ENCODE results near the gene LENEP.

DNA sequence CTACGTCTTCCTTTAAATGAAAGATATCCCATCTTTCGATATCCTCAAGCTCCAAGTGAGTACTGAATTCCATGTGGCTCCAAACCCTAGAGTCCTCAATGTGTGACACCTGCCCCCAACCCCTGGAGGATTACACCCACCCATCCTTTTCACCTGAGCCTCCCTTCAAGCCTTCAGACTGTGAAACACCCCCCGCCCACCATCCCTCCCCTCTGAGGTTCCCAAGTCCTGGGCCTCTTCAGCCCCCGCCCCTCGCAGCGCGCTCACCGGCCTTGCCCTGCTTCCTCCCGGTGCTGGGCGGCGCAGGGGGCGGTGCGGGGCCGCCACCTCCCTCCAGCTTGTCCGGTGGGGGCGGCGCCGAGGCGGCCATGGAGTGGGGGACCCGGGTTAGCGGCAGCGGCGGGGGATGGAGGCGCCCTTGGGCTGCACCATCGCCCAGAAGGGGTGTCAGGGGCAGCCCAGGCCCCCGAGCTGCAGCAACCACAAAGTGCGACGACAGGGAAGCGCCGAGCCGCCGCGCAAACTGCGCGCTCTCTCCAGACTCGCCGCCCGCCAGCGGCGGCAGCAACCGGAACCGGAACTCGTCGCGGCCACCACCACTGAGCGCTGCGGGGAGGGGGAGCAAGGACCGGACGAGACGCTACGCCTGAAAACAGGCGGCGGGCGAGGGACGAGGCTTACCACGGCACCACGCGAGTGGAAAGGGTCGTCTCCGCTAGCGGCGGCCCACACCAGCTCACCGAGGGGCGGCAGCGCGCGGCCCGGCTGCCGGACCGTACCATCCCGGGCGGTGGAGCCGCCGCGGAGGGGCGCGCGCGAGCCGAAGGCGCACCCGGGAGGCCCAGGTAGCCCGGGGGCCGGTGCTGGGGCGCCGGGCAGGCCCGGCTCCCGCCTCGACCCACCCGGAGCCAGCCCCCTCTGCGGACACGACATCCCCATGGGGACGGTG lies 31.9 kb upstream of the LENEP start, which contains the start of gene PYGO2:
- TF ChIP-seq, protein P1, sequence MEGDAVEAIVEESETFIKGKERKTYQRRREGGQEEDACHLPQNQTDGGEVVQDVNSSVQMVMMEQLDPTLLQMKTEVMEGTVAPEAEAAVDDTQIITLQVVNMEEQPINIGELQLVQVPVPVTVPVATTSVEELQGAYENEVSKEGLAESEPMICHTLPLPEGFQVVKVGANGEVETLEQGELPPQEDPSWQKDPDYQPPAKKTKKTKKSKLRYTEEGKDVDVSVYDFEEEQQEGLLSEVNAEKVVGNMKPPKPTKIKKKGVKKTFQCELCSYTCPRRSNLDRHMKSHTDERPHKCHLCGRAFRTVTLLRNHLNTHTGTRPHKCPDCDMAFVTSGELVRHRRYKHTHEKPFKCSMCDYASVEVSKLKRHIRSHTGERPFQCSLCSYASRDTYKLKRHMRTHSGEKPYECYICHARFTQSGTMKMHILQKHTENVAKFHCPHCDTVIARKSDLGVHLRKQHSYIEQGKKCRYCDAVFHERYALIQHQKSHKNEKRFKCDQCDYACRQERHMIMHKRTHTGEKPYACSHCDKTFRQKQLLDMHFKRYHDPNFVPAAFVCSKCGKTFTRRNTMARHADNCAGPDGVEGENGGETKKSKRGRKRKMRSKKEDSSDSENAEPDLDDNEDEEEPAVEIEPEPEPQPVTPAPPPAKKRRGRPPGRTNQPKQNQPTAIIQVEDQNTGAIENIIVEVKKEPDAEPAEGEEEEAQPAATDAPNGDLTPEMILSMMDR (IDR thresholded peaks at IDR 0.05 in 2 of 3, conservative IDR thresholded peaks at IDR 0.05 in 1 of 3; ENCODE audit: borderline replicate concordance in 1 of 3, insufficient read depth in 1 of 3, low read depth in 2 of 3, low read length in 2 of 3), result peak in 2 of 3 experiments; percentile 32 to 54; a peak in 3 of 6 replicates
- TF ChIP-seq RAD21 (IDR thresholded peaks at IDR 0.05; ENCODE audit: low read depth), result no peak; the same call in 1 of the 2 replicates
- no peak for TF ChIP-seq EZH2 (IDR thresholded peaks at IDR 0.05)
- peak; percentile 55 for TF ChIP-seq JUND (IDR thresholded peaks at IDR 0.05)
- TF ChIP-seq POLR2A (IDR thresholded peaks at IDR 0.05; ENCODE audit: borderline replicate concordance, extremely low read depth, insufficient read depth, insufficient read length), result peak; percentile 65
- TF ChIP-seq MAX (IDR thresholded peaks at IDR 0.05), result peak; percentile 68
- no peak for TF ChIP-seq ZNF274 (IDR thresholded peaks at IDR 0.05; ENCODE audit: low read depth, low read length)

Measured in HCT116 (cell line).